Measurements from ENCODE around the gene NPAS3.

DNA sequence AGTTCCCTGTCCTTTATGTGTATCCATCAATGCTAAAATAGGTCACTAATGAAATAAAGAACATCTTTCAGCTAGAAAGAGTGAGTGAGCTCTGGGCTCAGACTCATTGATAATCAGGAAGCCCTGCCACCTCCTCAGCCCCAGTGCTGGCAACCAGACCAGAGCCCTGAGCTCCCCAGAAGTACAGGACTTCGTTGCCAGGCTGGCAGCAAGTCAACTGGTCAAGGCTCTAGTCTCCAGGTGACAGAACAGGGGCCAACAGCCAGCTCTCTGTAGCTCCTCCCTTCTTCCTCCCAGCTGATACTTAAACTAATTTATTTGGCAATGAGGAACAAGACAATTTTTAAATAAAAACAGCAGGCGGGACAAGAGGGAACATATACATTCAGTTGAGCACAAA, 866.9 kb downstream of the NPAS3 start:
- TF ChIP-seq, protein P1, sequence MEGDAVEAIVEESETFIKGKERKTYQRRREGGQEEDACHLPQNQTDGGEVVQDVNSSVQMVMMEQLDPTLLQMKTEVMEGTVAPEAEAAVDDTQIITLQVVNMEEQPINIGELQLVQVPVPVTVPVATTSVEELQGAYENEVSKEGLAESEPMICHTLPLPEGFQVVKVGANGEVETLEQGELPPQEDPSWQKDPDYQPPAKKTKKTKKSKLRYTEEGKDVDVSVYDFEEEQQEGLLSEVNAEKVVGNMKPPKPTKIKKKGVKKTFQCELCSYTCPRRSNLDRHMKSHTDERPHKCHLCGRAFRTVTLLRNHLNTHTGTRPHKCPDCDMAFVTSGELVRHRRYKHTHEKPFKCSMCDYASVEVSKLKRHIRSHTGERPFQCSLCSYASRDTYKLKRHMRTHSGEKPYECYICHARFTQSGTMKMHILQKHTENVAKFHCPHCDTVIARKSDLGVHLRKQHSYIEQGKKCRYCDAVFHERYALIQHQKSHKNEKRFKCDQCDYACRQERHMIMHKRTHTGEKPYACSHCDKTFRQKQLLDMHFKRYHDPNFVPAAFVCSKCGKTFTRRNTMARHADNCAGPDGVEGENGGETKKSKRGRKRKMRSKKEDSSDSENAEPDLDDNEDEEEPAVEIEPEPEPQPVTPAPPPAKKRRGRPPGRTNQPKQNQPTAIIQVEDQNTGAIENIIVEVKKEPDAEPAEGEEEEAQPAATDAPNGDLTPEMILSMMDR (conservative IDR thresholded peaks at IDR 0.05; ENCODE audit: low read depth, low read length): no peak
- no peak for TF ChIP-seq EZH2 (IDR thresholded peaks at IDR 0.05; ENCODE audit: borderline replicate concordance, low read depth, low read length, poor library complexity, severe bottlenecking)
